ENCODE measurements around the gene RNPEPL1. TPM values are rescaled to one million over a fixed set of nuclear protein-coding genes. Genes with fewer than 3 reads are reported as not detected.

RNPEPL1 gene
- total RNA-seq, 4 donors from 2014 or later, result 41.6 to 97.4 (median 71.8) TPM

GRCh38 chr2:240627736-240628506, 59.6 kb downstream of the RNPEPL1 start:
- ATAC-seq (ENCODE audit: low FRiP score) (no peak), DNase-seq (ENCODE audit: low spot score) (no peak)
- TF ChIP-seq CTCF (IDR thresholded peaks at IDR 0.05), result no peak

GRCh38 chr2:240628507-240628807, 60.2 kb downstream of the RNPEPL1 start:
- no peak for ATAC-seq (ENCODE audit: low FRiP score)
- TF ChIP-seq CTCF (IDR thresholded peaks at IDR 0.05), result no peak
- DNase-seq (ENCODE audit: low spot score), result no peak

GRCh38 chr2:240628808-240629618, 60.7 kb downstream of the RNPEPL1 start:
- DNase-seq (ENCODE audit: low spot score), result no peak
- no peak for TF ChIP-seq CTCF (IDR thresholded peaks at IDR 0.05)

GRCh38 chr2:240629619-240629967, 61.3 kb downstream of the RNPEPL1 start:
- DNase-seq (ENCODE audit: low spot score) (no peak), ATAC-seq (ENCODE audit: low FRiP score) (no peak)

More at GRCh38 chr2:240628808-240629618, 60.7 kb downstream of the RNPEPL1 start:
- ATAC-seq (ENCODE audit: low FRiP score), result no peak

GRCh38 chr2:240629968-240630770, 61.9 kb downstream of the RNPEPL1 start:
- ATAC-seq (ENCODE audit: low FRiP score) (no peak), DNase-seq (ENCODE audit: low spot score) (no peak)
- TF ChIP-seq CTCF (IDR thresholded peaks at IDR 0.05), result no peak

More at GRCh38 chr2:240629619-240629967, 61.3 kb downstream of the RNPEPL1 start:
- no peak for TF ChIP-seq CTCF (IDR thresholded peaks at IDR 0.05)

Other genes with a start within 250 kb of the RNPEPL1 start
- gene GPC1, start 132.8 kb upstream of the RNPEPL1 start, total RNA-seq, result 10 to 100 TPM; 33.6 to 91.4 (median 39.5) TPM
- 10 to 100 TPM in 3 of 4 donors, 1 to 10 TPM in 1; 8.3 to 23.2 (median 16.7) TPM for gene ANKMY1, start 10.5 kb upstream of the RNPEPL1 start, total RNA-seq
- gene DUSP28, start 8.1 kb upstream of the RNPEPL1 start, total RNA-seq, result 1 to 10 TPM; 3.3 to 5.5 (median 4.7) TPM
- 10 to 100 TPM; 11.6 to 22.6 (median 17.7) TPM for gene CAPN10, start 18.2 kb downstream of the RNPEPL1 start, total RNA-seq
- gene GPR35, start 57.0 kb downstream of the RNPEPL1 start, total RNA-seq, result 1 to 10 TPM; 1.3 to 2.4 (median 1.9) TPM
- gene AQP12B, start 114.4 kb downstream of the RNPEPL1 start, total RNA-seq, result not detected
- not detected for gene AQP12A, start 123.4 kb downstream of the RNPEPL1 start, total RNA-seq

All from omental fat pad (tissue), 4 donors.